GM19452 (cell line): ENCODE measurements around the gene SPATS2L.

Experiments used
- ATAC-seq: cut with Tn5 transposase; IDR thresholded peaks from one replicate; pipeline ENCODE4 v1.9.1; 2021; ENCODE audit not compliant: unreplicated experiment

Gene SPATS2L

GRCh38 chr2:200439981-200440380, 133.5 kb downstream of the SPATS2L start:
- no peak for ATAC-seq

GRCh38 chr2:200442471-200442870, 136.0 kb downstream of the SPATS2L start:
- ATAC-seq, result no peak

- no peak for ATAC-seq
Measured at GRCh38 chr2:200443376-200443775, 136.9 kb downstream of the SPATS2L start.

GRCh38 chr2:200443916-200444315, 137.4 kb downstream of the SPATS2L start:
- no peak for ATAC-seq

- ATAC-seq, result no peak
Measured at GRCh38 chr2:200444530-200444929, 138.0 kb downstream of the SPATS2L start.

- ATAC-seq, result no peak
Measured at GRCh38 chr2:200445284-200445683, 138.8 kb downstream of the SPATS2L start.

- ATAC-seq, result no peak
Measured at GRCh38 chr2:200446612-200447011, 140.1 kb downstream of the SPATS2L start.

GRCh38 chr2:200447139-200447855, 140.8 kb downstream of the SPATS2L start:
- no peak for ATAC-seq

GRCh38 chr2:200448455-200448854, 142.0 kb downstream of the SPATS2L start:
- no peak for ATAC-seq

- no peak for ATAC-seq
Measured at GRCh38 chr2:200449149-200449548, 142.7 kb downstream of the SPATS2L start.

- ATAC-seq, result no peak
Measured at GRCh38 chr2:200450288-200450687, 143.8 kb downstream of the SPATS2L start.

- ATAC-seq, result no peak
Measured at GRCh38 chr2:200451511-200451910, 145.0 kb downstream of the SPATS2L start.

GRCh38 chr2:200452377-200452776, 145.9 kb downstream of the SPATS2L start:
- ATAC-seq, result no peak

GRCh38 chr2:200453142-200453852, 146.8 kb downstream of the SPATS2L start:
- ATAC-seq, result no peak

GRCh38 chr2:200453853-200454534, 147.5 kb downstream of the SPATS2L start:
- ATAC-seq, result no peak

GRCh38 chr2:200454927-200455801, 148.7 kb downstream of the SPATS2L start:
- peak; percentile 87 for ATAC-seq

GRCh38 chr2:200455958-200456421, 149.5 kb downstream of the SPATS2L start:
- ATAC-seq, result peak; percentile 48

- no peak for ATAC-seq
Measured at GRCh38 chr2:200456567-200456966, 150.1 kb downstream of the SPATS2L start.

- no peak for ATAC-seq
Measured at GRCh38 chr2:200459101-200459500, 152.6 kb downstream of the SPATS2L start.

- no peak for ATAC-seq
Measured at GRCh38 chr2:200461846-200462710, 155.6 kb downstream of the SPATS2L start.
